Liver (tissue), 9 donors: ENCODE data around the gene ALPK3. TPM values are rescaled to one million over a fixed set of nuclear protein-coding genes. Genes with fewer than 3 reads are reported as not detected.

Experiments
- DNase-seq: peaks from one replicate; pipeline ENCODE4 v3.0.0-alpha.2; 2017; ENCODE audit warnings: low spot score
- H3K27ac ChIP-seq, 2 donors: one replicate each; pipeline ENCODE4 v1.7.0; 2013; ENCODE audit warnings: inconsistent platforms in 2 of 2, low read length in 2 of 2, control low read depth in 1 of 2, low read depth in 1 of 2, mild to moderate bottlenecking in 1 of 2
- H3K27me3 ChIP-seq, 4 donors: one replicate each; pipeline versions ENCODE4 v1.6.1 to v1.7.0; 2013; ENCODE audit warnings: low read length in 3 of 4, inconsistent platforms in 1 of 4, mild to moderate bottlenecking in 1 of 4, moderate library complexity in 1 of 4; ENCODE audit not compliant: control insufficient read depth in 4 of 4, insufficient read depth in 4 of 4
- H3K36me3 ChIP-seq, 4 donors: one replicate each; pipeline versions ENCODE4 v1.6.1 to v1.7.0; 2013; ENCODE audit warnings: low read length in 3 of 4, mild to moderate bottlenecking in 3 of 4, low read depth in 1 of 4, moderate library complexity in 1 of 4; ENCODE audit not compliant: control insufficient read depth in 4 of 4, insufficient read depth in 3 of 4
- H3K4me1 ChIP-seq, 4 donors: one replicate each; pipeline versions ENCODE4 v1.6.1 to v1.7.0; 2013; ENCODE audit warnings: low read length in 3 of 4, mild to moderate bottlenecking in 3 of 4, moderate library complexity in 1 of 4; ENCODE audit not compliant: control insufficient read depth in 4 of 4, insufficient read depth in 4 of 4
- H3K4me3 ChIP-seq, 3 donors: one replicate each; pipeline versions ENCODE4 v1.6.1 to v1.7.0; 2013; ENCODE audit warnings: low read length in 3 of 3, control low read depth in 1 of 3, low read depth in 1 of 3, mild to moderate bottlenecking in 1 of 3
- H3K9ac ChIP-seq, 2 donors: one replicate each; pipeline ENCODE4 v1.7.0; 2013; ENCODE audit warnings: low read length in 2 of 2, mild to moderate bottlenecking in 2 of 2, moderate library complexity in 2 of 2, control low read depth in 1 of 2, low read depth in 1 of 2
- H3K9me3 ChIP-seq, 4 donors: one replicate each; pipeline versions ENCODE4 v1.6.1 to v1.7.0; 2013; ENCODE audit warnings: low read length in 3 of 4; ENCODE audit not compliant: control insufficient read depth in 4 of 4
- EGR1 ChIP-seq, 2 donors: IDR thresholded peaks; 2 replicates each; pipeline ENCODE4 v1.6.1; 2016 to 2018; ENCODE audit warnings: antibody characterized with exemption in 2 of 2, low read depth in 2 of 2
- FOXA1 ChIP-seq: IDR thresholded peaks from 2 replicates; pipeline ENCODE4 v1.6.1; 2016; ENCODE audit warnings: antibody characterized with exemption
- FOXA2 ChIP-seq: IDR thresholded peaks from 2 replicates; pipeline ENCODE4 v1.6.1; 2016; ENCODE audit warnings: antibody characterized with exemption
- HNF4A ChIP-seq, 2 donors: conservative IDR thresholded peaks; 2 replicates each; pipeline ENCODE4 v1.6.1; 2016; ENCODE audit warnings: antibody characterized with exemption in 2 of 2, mild to moderate bottlenecking in 2 of 2
- JUND ChIP-seq, 2 donors: IDR thresholded peaks; 2 replicates each; pipeline ENCODE4 v1.6.1; 2016; ENCODE audit warnings: antibody characterized with exemption in 2 of 2
- NR2F2 ChIP-seq: IDR thresholded peaks from 2 replicates; pipeline ENCODE4 v1.6.1; 2016; ENCODE audit warnings: antibody characterized with exemption
- RXRA ChIP-seq, 2 donors: IDR thresholded peaks; 2 replicates each; pipeline ENCODE4 v1.6.1; 2017 to 2018; ENCODE audit warnings: antibody characterized with exemption in 2 of 2, mild to moderate bottlenecking in 1 of 2
- SP1 ChIP-seq: IDR thresholded peaks from 2 replicates; pipeline ENCODE4 v1.6.1; 2018; ENCODE audit warnings: antibody characterized with exemption, mild to moderate bottlenecking
- TAF1 ChIP-seq: conservative IDR thresholded peaks from 2 replicates; pipeline ENCODE4 v1.6.1; 2016; ENCODE audit warnings: antibody characterized with exemption, mild to moderate bottlenecking
- YY1 ChIP-seq: IDR thresholded peaks from 2 replicates; pipeline ENCODE4 v1.6.1; 2016; ENCODE audit warnings: antibody characterized with exemption, mild to moderate bottlenecking
- WGBS: extraction: QIAGEN DNeasy Blood & Tissue Kit; methylation state at CpG from one replicate; pipeline ENCODE4 v1.1.7; 2013; 5-methylcytosine and 5-hydroxymethylcytosine counted together
- polyA plus RNA-seq, 2 donors: library from polyadenylated mRNA; stranded (reverse) in 1 of 2; unstranded in 1 of 2; fragments of 200-250 nt in 1 of 2; fragments of >200 nt in 1 of 2; fragmentation: Nextera tagmentation in 1 of 2; extraction: Ambion mirVana in 1 of 2; gene quantifications; one replicate each; pipeline versions ENCODE4 v1.2.1 to v1.2.3, GENCODE V29; 2013 to 2015
- total RNA-seq, 2 donors: library from RNA; depleted of rRNA; stranded (reverse); fragments of >200 nt; gene quantifications; one replicate each; pipeline ENCODE4 v1.2.3, GENCODE V29; 2014
- TF ChIP-seq, protein P1 (sequence below): IDR thresholded peaks from 2 replicates; pipeline ENCODE4 v1.6.1; 2016; ENCODE audit warnings: antibody characterized with exemption, mild to moderate bottlenecking
- TF ChIP-seq, protein P2 (sequence below): IDR thresholded peaks from 2 replicates; pipeline ENCODE4 v1.6.1; 2016; ENCODE audit warnings: antibody characterized with exemption
- donor health status: healthy.
- donor health status: healthy.
- donor health status: healthy.
- donor health status: healthy.
- donor health status: healthy.

Gene ALPK3
- total and polyA plus RNA-seq, 4 donors, result 0.96 to 10.0 (median 2.8) TPM

DNA sequence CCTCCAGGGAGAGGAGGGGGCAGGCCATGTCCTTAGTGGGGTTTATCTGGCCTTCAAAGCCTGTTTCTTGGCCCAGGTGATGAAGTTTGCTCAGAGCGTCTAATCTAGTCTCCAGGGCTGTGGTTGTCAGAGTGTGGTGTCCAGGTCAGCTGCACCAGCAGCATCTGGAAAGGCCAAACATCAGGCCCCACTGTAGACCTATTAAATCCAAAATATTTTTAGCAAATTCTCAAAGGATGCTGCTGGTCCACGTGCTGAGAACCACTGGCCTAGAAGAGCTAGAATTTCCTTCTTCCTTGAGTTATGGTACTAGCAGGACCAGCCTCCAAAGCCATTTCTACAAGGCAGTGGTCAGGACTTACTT is 96.2 kb downstream of the ALPK3 start:
- H3K4me1 ChIP-seq, result peaks cover 11 to 30% (median 21%) of the 10 kb centered on the region in 4 donors
- no peak overlapping the region for H3K4me3 ChIP-seq
- peaks cover 0 to 20% (median 9%) of the 10 kb centered on the region in 4 donors for H3K36me3 ChIP-seq
- H3K9me3 ChIP-seq, result no peaks in the 10 kb centered on the region
- H3K27me3 ChIP-seq, result no peaks in the 10 kb centered on the region
- DNase-seq, result no peak
- no peak overlapping the region for H3K9ac ChIP-seq
- 85% methylated on average over 2 of the region's 2 CpGs for WGBS
- TF ChIP-seq YY1 (no peak), TAF1 (no peak)
- peak overlapping the region; percentile 67 to 81 for H3K27ac ChIP-seq

GRCh38 chr15:84914351-84914750 is 97.2 kb downstream of the ALPK3 start:
- H3K36me3 ChIP-seq, result peaks cover 2 to 21% (median 10%) of the 10 kb centered on the region in 4 donors
- no peak overlapping the region for H3K4me3 ChIP-seq
- H3K27ac ChIP-seq, result peak overlapping the region in 1 of 2 donors; percentile 52
- peaks cover 11 to 26% (median 19%) of the 10 kb centered on the region in 4 donors for H3K4me1 ChIP-seq
- H3K9me3 ChIP-seq, result no peaks in the 10 kb centered on the region
- 90% methylated on average over 5 of the region's 5 CpGs for WGBS
- no peak for TF ChIP-seq NR2F2
- TF ChIP-seq EGR1 (IDR thresholded peaks at IDR 0.05; ENCODE audit: low read depth in 2 of 2), result no peak
- no peak for TF ChIP-seq FOXA2
- TF ChIP-seq FOXA1, result no peak
- TF ChIP-seq RXRA (IDR thresholded peaks at IDR 0.05), result no peak
- TF ChIP-seq, protein P1, sequence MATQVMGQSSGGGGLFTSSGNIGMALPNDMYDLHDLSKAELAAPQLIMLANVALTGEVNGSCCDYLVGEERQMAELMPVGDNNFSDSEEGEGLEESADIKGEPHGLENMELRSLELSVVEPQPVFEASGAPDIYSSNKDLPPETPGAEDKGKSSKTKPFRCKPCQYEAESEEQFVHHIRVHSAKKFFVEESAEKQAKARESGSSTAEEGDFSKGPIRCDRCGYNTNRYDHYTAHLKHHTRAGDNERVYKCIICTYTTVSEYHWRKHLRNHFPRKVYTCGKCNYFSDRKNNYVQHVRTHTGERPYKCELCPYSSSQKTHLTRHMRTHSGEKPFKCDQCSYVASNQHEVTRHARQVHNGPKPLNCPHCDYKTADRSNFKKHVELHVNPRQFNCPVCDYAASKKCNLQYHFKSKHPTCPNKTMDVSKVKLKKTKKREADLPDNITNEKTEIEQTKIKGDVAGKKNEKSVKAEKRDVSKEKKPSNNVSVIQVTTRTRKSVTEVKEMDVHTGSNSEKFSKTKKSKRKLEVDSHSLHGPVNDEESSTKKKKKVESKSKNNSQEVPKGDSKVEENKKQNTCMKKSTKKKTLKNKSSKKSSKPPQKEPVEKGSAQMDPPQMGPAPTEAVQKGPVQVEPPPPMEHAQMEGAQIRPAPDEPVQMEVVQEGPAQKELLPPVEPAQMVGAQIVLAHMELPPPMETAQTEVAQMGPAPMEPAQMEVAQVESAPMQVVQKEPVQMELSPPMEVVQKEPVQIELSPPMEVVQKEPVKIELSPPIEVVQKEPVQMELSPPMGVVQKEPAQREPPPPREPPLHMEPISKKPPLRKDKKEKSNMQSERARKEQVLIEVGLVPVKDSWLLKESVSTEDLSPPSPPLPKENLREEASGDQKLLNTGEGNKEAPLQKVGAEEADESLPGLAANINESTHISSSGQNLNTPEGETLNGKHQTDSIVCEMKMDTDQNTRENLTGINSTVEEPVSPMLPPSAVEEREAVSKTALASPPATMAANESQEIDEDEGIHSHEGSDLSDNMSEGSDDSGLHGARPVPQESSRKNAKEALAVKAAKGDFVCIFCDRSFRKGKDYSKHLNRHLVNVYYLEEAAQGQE, result no peak
- TF ChIP-seq, protein P2, sequence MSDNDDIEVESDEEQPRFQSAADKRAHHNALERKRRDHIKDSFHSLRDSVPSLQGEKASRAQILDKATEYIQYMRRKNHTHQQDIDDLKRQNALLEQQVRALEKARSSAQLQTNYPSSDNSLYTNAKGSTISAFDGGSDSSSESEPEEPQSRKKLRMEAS, result no peak
- DNase-seq, result no peak
- H3K27me3 ChIP-seq, result no peaks in the 10 kb centered on the region
- H3K9ac ChIP-seq, result no peak overlapping the region

- Histone ChIP-seq H3K27me3 (no peaks in the 10 kb centered on the region), H3K9ac (no peak overlapping the region), H3K4me1 (peaks cover 8 to 19% (median 16%) of the 10 kb centered on the region in 4 donors), H3K4me3 (no peak overlapping the region), H3K36me3 (peaks cover 2 to 23% (median 13%) of the 10 kb centered on the region in 4 donors), H3K9me3 (no peaks in the 10 kb centered on the region), H3K27ac (peak overlapping the region; percentile 22 to 52)
- DNase-seq, result no peak
- TF ChIP-seq SP1 (no peak), JUND (IDR thresholded peaks at IDR 0.05) (peak in 1 of 2 donors; percentile 17), TAF1 (no peak), FOXA1 (no peak), YY1 (no peak), HNF4A (conservative IDR thresholded peaks at IDR 0.05) (no peak), NR2F2 (no peak)
- 83% methylated on average over 12 of the region's 12 CpGs for WGBS
These were observed 97.9 kb downstream of the ALPK3 start for GRCh38 chr15:84914909-84915605.
